ENCODE results near the gene ZNF275.

ZNF275 gene

GRCh38 chrX:153303276-153304262 lies 30.4 kb upstream of the ZNF275 start:
- H3K9me3 ChIP-seq (ENCODE audit: control insufficient read depth, low read length) = no peaks in the 10 kb centered on the region
- H3K4me3 ChIP-seq (ENCODE audit: insufficient read depth in 1 of 2, low read depth in 1 of 2, low read length in 2 of 2) = no peak overlapping the region
- no peaks in the 10 kb centered on the region for H3K79me1 ChIP-seq (replicated peaks; ENCODE audit: low read length, poor library complexity, severe bottlenecking)
- H3K18ac ChIP-seq (ENCODE audit: low read depth in 1 of 2, low read length in 2 of 2) = no peak overlapping the region
- no peak overlapping the region for H3K14ac ChIP-seq (ENCODE audit: low read length in 2 of 2)
- WGBS = 68% methylated on average over 12 of the region's 12 CpGs
- no peak overlapping the region for H2BK15ac ChIP-seq (ENCODE audit: low read depth, poor library complexity, severe bottlenecking)
- H3K27me3 ChIP-seq (ENCODE audit: control insufficient read depth in 1 of 2, insufficient read depth in 1 of 2, low read length in 2 of 2) = peaks cover 0 to 49% of the 10 kb centered on the region in 2 experiments
- H4K91ac ChIP-seq (ENCODE audit: low read length) = no peak overlapping the region
- no peak for DNase-seq
- no peak overlapping the region for H3K27ac ChIP-seq (ENCODE audit: low read length, poor library complexity, severe bottlenecking)
- H2AK5ac ChIP-seq (ENCODE audit: low read length, severe bottlenecking) = no peak overlapping the region
- no peaks in the 10 kb centered on the region for H3K4me1 ChIP-seq (ENCODE audit: control insufficient read depth, insufficient read depth, low read depth, low read length)
- no peak overlapping the region for H2BK12ac ChIP-seq (ENCODE audit: low read length in 2 of 2)
- H2BK120ac ChIP-seq (ENCODE audit: low read depth, low read length) = no peak overlapping the region
- no peak overlapping the region for H2AFZ ChIP-seq (ENCODE audit: low read depth, low read length)
- H4K8ac ChIP-seq (ENCODE audit: low read length) = no peak overlapping the region
- no peak overlapping the region for H3K23ac ChIP-seq (ENCODE audit: low read length in 2 of 2)
- H2BK5ac ChIP-seq (ENCODE audit: low read depth, low read length, poor library complexity, severe bottlenecking) = no peak overlapping the region
- H3K36me3 ChIP-seq (ENCODE audit: control insufficient read depth in 1 of 2, insufficient read depth in 2 of 2, low read depth in 1 of 2, low read length in 2 of 2) = no peaks in the 10 kb centered on the region
- H3K4me2 ChIP-seq (ENCODE audit: low read length, poor library complexity, severe bottlenecking) = no peak overlapping the region
- no peak overlapping the region for H3K9ac ChIP-seq (ENCODE audit: low read length)
- no peak overlapping the region for H3K4ac ChIP-seq (ENCODE audit: low read depth in 1 of 2, low read length in 2 of 2)

DNA sequence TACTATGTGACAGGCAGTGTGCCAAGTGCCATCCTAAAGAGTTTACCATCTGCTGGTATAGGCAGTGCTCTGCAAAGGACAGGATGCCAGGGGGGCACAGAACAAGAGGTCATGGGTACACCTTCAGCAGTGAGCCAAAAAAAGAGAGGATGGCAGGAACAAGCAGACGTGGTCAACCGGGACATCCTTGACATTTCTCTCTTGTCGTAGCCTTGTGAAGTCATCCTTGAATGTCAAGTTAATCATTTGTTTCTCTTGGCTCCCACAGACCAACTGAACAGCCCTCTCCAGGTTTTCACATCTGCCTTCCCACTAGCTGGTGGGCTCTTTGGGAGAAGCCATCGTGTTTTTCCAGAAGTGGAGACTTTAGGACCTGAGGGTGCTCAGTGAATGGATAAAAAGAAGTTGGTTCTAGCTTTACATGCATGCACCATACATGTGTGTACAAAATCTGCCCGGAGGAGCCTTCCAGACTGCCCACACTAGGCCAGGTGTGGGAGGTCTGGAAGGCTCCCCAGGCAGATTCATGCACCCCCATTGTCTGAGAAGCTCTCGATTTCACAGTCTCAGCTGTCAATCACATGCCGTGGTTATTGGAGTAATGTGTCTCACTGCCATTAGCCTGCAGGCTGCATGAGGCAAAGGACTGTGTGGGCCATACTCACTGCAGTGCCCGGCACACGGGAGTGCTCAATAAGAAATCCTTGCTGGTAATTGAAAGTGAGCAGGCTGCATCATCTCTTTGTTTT lies 28.8 kb upstream of the ZNF275 start:
- no peak overlapping the region for H3K4me2 ChIP-seq (ENCODE audit: low read length, poor library complexity, severe bottlenecking)
- no peak overlapping the region for H3K4me3 ChIP-seq (ENCODE audit: insufficient read depth in 1 of 2, low read depth in 1 of 2, low read length in 2 of 2)
- 82% methylated on average over 7 of the region's 9 CpGs for WGBS
- H3K27me3 ChIP-seq (ENCODE audit: control insufficient read depth in 1 of 2, insufficient read depth in 1 of 2, low read length in 2 of 2) = peaks cover 0 to 57% of the 10 kb centered on the region in 2 experiments
- no peak overlapping the region for H3K23ac ChIP-seq (ENCODE audit: low read length in 2 of 2)
- no peaks in the 10 kb centered on the region for H3K36me3 ChIP-seq (ENCODE audit: control insufficient read depth in 1 of 2, insufficient read depth in 2 of 2, low read depth in 1 of 2, low read length in 2 of 2)
- no peak overlapping the region for H2AK5ac ChIP-seq (ENCODE audit: low read length, severe bottlenecking)
- H2BK15ac ChIP-seq (ENCODE audit: low read depth, poor library complexity, severe bottlenecking) = no peak overlapping the region
- no peaks in the 10 kb centered on the region for H3K79me1 ChIP-seq (replicated peaks; ENCODE audit: low read length, poor library complexity, severe bottlenecking)
- no peak overlapping the region for H3K4ac ChIP-seq (ENCODE audit: low read depth in 1 of 2, low read length in 2 of 2)
- no peak overlapping the region for H3K27ac ChIP-seq (ENCODE audit: low read length, poor library complexity, severe bottlenecking)
- no peaks in the 10 kb centered on the region for H3K9me3 ChIP-seq (ENCODE audit: control insufficient read depth, low read length)
- H3K18ac ChIP-seq (ENCODE audit: low read depth in 1 of 2, low read length in 2 of 2) = no peak overlapping the region
- no peak overlapping the region for H2AFZ ChIP-seq (ENCODE audit: low read depth, low read length)
- H4K91ac ChIP-seq (ENCODE audit: low read length) = no peak overlapping the region
- H3K14ac ChIP-seq (ENCODE audit: low read length in 2 of 2) = no peak overlapping the region
- DNase-seq = no peak
- H2BK120ac ChIP-seq (ENCODE audit: low read depth, low read length) = no peak overlapping the region
- H4K8ac ChIP-seq (ENCODE audit: low read length) = no peak overlapping the region
- no peak overlapping the region for H2BK5ac ChIP-seq (ENCODE audit: low read depth, low read length, poor library complexity, severe bottlenecking)
- no peak overlapping the region for H2BK12ac ChIP-seq (ENCODE audit: low read length in 2 of 2)
- no peaks in the 10 kb centered on the region for H3K4me1 ChIP-seq (ENCODE audit: control insufficient read depth, insufficient read depth, low read depth, low read length)
- H3K9ac ChIP-seq (ENCODE audit: low read length) = no peak overlapping the region

GRCh38 chrX:153305972-153306371 lies 28.0 kb upstream of the ZNF275 start:
- Histone ChIP-seq H3K27ac (ENCODE audit: low read length, poor library complexity, severe bottlenecking) (no peak overlapping the region), H3K27me3 (ENCODE audit: control insufficient read depth in 1 of 2, insufficient read depth in 1 of 2, low read length in 2 of 2) (peaks cover 0 to 65% of the 10 kb centered on the region in 2 experiments), H3K23ac (ENCODE audit: low read length in 2 of 2) (no peak overlapping the region), H3K79me1 (replicated peaks; ENCODE audit: low read length, poor library complexity, severe bottlenecking) (no peaks in the 10 kb centered on the region), H3K9ac (ENCODE audit: low read length) (no peak overlapping the region), H3K4ac (ENCODE audit: low read depth in 1 of 2, low read length in 2 of 2) (no peak overlapping the region), H2BK12ac (ENCODE audit: low read length in 2 of 2) (no peak overlapping the region), H3K9me3 (ENCODE audit: control insufficient read depth, low read length) (no peaks in the 10 kb centered on the region), H2AFZ (ENCODE audit: low read depth, low read length) (no peak overlapping the region), H2BK120ac (ENCODE audit: low read depth, low read length) (no peak overlapping the region), H3K14ac (ENCODE audit: low read length in 2 of 2) (no peak overlapping the region), H2BK15ac (ENCODE audit: low read depth, poor library complexity, severe bottlenecking) (no peak overlapping the region), H3K4me3 (ENCODE audit: insufficient read depth in 1 of 2, low read depth in 1 of 2, low read length in 2 of 2) (no peak overlapping the region), H3K4me1 (ENCODE audit: control insufficient read depth, insufficient read depth, low read depth, low read length) (no peaks in the 10 kb centered on the region), H3K18ac (ENCODE audit: low read depth in 1 of 2, low read length in 2 of 2) (no peak overlapping the region), H2BK5ac (ENCODE audit: low read depth, low read length, poor library complexity, severe bottlenecking) (no peak overlapping the region), H4K91ac (ENCODE audit: low read length) (no peak overlapping the region), H4K8ac (ENCODE audit: low read length) (no peak overlapping the region), H3K36me3 (ENCODE audit: control insufficient read depth in 1 of 2, insufficient read depth in 2 of 2, low read depth in 1 of 2, low read length in 2 of 2) (no peaks in the 10 kb centered on the region), H3K4me2 (ENCODE audit: low read length, poor library complexity, severe bottlenecking) (no peak overlapping the region), H2AK5ac (ENCODE audit: low read length, severe bottlenecking) (no peak overlapping the region)
- WGBS = 94% methylated on average over 2 of the region's 3 CpGs
- DNase-seq = no peak

DNA sequence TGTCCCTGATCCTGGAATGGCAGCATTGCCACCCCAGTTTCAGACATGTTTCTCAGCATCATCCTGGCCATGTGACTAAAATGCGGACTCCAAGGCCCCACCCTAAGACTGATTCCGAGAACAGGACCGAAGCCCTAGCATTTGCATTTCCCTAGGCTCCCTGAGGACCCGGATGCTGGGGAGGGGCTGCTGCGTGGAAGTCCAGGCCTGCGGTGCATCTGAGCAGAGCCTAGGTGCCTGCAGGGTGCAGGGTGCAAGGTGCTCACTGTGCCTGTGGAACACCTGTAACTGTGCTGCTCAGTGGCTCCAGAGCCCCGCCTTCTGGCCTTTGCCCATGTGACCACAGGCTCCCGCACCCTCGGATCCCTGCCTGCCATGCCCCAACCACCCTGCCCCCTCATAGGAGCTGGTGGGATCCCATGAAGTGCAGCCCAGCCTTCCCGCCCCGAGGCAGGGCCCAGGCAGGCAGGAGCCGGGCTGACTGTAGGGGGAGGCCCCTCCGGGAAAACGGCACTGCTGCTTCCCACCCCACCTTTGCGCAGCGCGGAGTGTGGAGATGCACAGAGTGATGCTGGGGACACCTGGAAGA lies 27.3 kb upstream of the ZNF275 start:
- Histone ChIP-seq H3K4me3 (ENCODE audit: insufficient read depth in 1 of 2, low read depth in 1 of 2, low read length in 2 of 2) (no peak overlapping the region), H2BK120ac (ENCODE audit: low read depth, low read length) (no peak overlapping the region), H2AK5ac (ENCODE audit: low read length, severe bottlenecking) (no peak overlapping the region), H3K27me3 (ENCODE audit: control insufficient read depth in 1 of 2, insufficient read depth in 1 of 2, low read length in 2 of 2) (peaks cover 0 to 72% of the 10 kb centered on the region in 2 experiments), H3K27ac (ENCODE audit: low read length, poor library complexity, severe bottlenecking) (no peak overlapping the region), H2BK5ac (ENCODE audit: low read depth, low read length, poor library complexity, severe bottlenecking) (no peak overlapping the region), H3K9ac (ENCODE audit: low read length) (no peak overlapping the region), H2AFZ (ENCODE audit: low read depth, low read length) (no peak overlapping the region), H3K23ac (ENCODE audit: low read length in 2 of 2) (no peak overlapping the region), H4K8ac (ENCODE audit: low read length) (no peak overlapping the region), H3K14ac (ENCODE audit: low read length in 2 of 2) (no peak overlapping the region), H3K18ac (ENCODE audit: low read depth in 1 of 2, low read length in 2 of 2) (no peak overlapping the region), H2BK15ac (ENCODE audit: low read depth, poor library complexity, severe bottlenecking) (no peak overlapping the region), H3K36me3 (ENCODE audit: control insufficient read depth in 1 of 2, insufficient read depth in 2 of 2, low read depth in 1 of 2, low read length in 2 of 2) (no peaks in the 10 kb centered on the region), H3K4me2 (ENCODE audit: low read length, poor library complexity, severe bottlenecking) (no peak overlapping the region), H4K91ac (ENCODE audit: low read length) (no peak overlapping the region), H2BK12ac (ENCODE audit: low read length in 2 of 2) (no peak overlapping the region), H3K4ac (ENCODE audit: low read depth in 1 of 2, low read length in 2 of 2) (no peak overlapping the region), H3K4me1 (ENCODE audit: control insufficient read depth, insufficient read depth, low read depth, low read length) (no peaks in the 10 kb centered on the region), H3K9me3 (ENCODE audit: control insufficient read depth, low read length) (no peaks in the 10 kb centered on the region), H3K79me1 (replicated peaks; ENCODE audit: low read length, poor library complexity, severe bottlenecking) (no peaks in the 10 kb centered on the region)
- 85% methylated on average over 15 of the region's 17 CpGs for WGBS
- DNase-seq = no peak

Measured in mesenchymal stem cell (in vitro differentiated cells and primary cell).